ENCODE results near the gene ZC3H11A. TPM values are rescaled to one million over a fixed set of nuclear protein-coding genes. Genes with fewer than 3 reads are reported as not detected.
A peak's percentile ranks its signal among the peaks of the same experiment; 100 is the strongest.
"Not testable (repeated sequence)": the region's sequence is repeated elsewhere in the genome, so short reads cannot be mapped to it uniquely, and the experiment has no call there.

ZC3H11A gene
- 10 to 100 TPM; 65.6 to 66.9 TPM for total RNA-seq

DNA sequence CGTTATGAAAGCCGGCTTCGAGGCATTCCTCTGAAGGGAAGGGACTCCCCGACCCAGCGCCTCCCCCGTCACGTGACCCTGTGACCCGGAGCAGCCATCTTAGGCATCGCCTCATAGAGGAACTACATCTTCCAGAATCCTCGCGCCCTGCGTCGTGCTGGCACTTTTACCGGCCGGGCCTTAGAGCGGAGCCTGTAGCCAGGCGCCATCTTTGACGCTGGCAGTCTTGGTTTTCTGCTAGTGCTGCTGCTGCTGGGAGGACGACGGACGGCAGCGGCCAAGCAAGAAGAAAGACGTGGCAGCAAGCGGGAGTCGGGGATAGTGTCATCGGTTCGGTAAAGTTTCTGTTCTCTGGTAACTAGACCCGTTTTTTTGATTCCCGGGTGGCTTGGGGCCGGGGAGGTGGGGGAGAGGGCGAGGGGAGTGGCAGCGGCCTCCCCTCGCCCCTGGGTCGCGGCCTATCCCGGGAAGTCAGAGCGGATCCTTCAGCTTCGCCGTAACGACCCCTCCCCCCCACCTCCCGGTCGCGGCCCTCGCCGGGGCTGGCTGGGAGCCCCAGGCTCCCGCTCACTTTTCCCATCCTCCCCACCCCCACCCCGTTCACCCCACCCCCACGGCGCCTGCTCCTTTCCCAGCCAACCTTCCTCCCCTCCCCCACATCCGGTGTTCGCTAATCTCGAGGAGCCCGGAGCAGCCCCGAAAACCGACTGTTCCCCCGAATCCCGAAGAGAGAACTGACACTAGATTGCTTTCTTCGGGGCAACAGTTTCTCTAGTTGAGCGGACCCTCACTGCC lies at the start of gene ZC3H11A, which contains the start of gene ZBED6:
Gene ZC3H11A (plus strand): TSS at position 183 of the 795 bp plus-strand sequence. CDS start 21,448 bp downstream, outside the sequence.
Gene ZBED6 (plus strand): TSS at position 183 of the 795 bp plus-strand sequence. CDS start 1,900 bp downstream, outside the sequence.
- Histone ChIP-seq H3K9me3 (no peaks in the 10 kb centered on the region), H3K4me1 (peaks cover 47% of the 10 kb centered on the region), H3K36me3 (replicated peaks in 1 of 2; ENCODE audit: insufficient read depth in 1 of 2, low read depth in 2 of 2) (no peaks in the 10 kb centered on the region), H3K27me3 (no peaks in the 10 kb centered on the region), H3K27ac (peak within 1 kb of the TSS; percentile 93 to 98 (median 96)), H3K4me3 (peak within 1 kb of the TSS; percentile 73 to 77)
- ATAC-seq (peak; percentile 99), DNase-seq (peak; percentile 98 to 99 (median 99))
- intact Hi-C loops (cut with DNase I), result no loop called here
- WGBS, 2 donors, result 1 to 2% methylated on average over 28 to 50 of the region's 59 CpGs
- TF ChIP-seq POLR2A (IDR thresholded peaks at IDR 0.05), result peak; percentile 48 to 89 (median 86)
- TF ChIP-seq CTCF (IDR thresholded peaks at IDR 0.05), result peak in 1 of 7 experiments; percentile 8

DNA sequence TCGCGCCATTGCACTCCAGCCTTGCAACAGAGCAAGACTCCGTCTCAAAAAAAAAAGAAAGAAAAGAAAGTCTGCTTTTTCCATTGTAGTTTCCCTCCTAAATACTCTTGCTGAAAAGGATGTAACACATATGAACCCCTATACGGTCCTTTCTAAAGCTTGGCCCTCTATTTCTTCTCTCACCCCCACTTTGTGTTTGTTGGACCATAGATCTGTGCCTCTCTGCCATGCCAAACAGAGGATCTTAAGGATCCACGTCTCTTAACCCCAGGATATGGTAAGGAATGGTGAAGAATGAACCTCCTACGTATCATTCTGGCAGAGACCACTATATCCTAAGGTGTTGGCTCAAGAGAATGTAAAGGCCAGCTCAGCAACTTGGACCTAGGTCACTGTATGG lies 49.1 kb upstream of the ZC3H11A start:
- Histone ChIP-seq H3K4me3 (no peak overlapping the region), H3K36me3 (replicated peaks in 1 of 2; ENCODE audit: insufficient read depth in 1 of 2, low read depth in 2 of 2) (no peaks in the 10 kb centered on the region), H3K27ac (no peak overlapping the region), H3K9me3 (no peaks in the 10 kb centered on the region), H3K4me1 (no peaks in the 10 kb centered on the region), H3K27me3 (no peaks in the 10 kb centered on the region)
- TF ChIP-seq POLR2A (IDR thresholded peaks at IDR 0.05), result no peak
- no peak for ATAC-seq
- DNase-seq, result no peak
- WGBS, 2 donors, result 91 to 93% methylated on average over 6 of the region's 6 CpGs
- intact Hi-C loops (cut with DNase I), result no loop called here

DNA sequence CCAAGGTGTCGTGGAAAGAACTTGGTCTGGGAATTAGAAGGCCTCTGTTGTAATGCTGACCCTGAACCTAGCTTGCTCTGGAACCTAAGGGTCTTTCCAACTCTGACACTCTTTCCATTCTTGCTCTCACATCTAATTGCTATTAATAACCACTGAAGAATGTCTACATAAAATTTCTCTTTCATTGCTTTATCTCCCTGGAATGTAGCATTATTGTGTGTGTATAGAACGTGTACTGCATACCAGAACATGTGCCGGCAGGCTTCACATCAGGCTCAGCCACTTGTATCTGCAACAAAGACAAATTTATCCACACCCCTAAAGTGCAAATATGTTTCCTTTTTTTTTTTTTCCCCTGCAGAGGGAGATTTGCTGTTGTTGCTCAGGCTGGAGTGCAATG lies 44.4 kb upstream of the ZC3H11A start:
- peak; percentile 66 for ATAC-seq
- Histone ChIP-seq H3K36me3 (replicated peaks in 1 of 2; ENCODE audit: insufficient read depth in 1 of 2, low read depth in 2 of 2) (no peaks in the 10 kb centered on the region), H3K27ac (no peak overlapping the region), H3K9me3 (no peaks in the 10 kb centered on the region), H3K4me3 (no peak overlapping the region), H3K27me3 (no peaks in the 10 kb centered on the region), H3K4me1 (no peaks in the 10 kb centered on the region)
- DNase-seq, result no peak
- 63 to 71% methylated on average over 3 of the region's 3 CpGs for WGBS, 2 donors
- intact Hi-C loops (cut with DNase I), result no loop called here
- TF ChIP-seq CTCF (IDR thresholded peaks at IDR 0.05), result no peak

- intact Hi-C loops (cut with DNase I); ATAC-seq; H3K9me3 ChIP-seq; H3K4me3 ChIP-seq; H3K27me3 ChIP-seq; H3K27ac ChIP-seq; DNase-seq; H3K36me3 ChIP-seq (replicated peaks in 1 of 2; ENCODE audit: insufficient read depth in 1 of 2, low read depth in 2 of 2); H3K4me1 ChIP-seq: not testable (repeated sequence)
- 79 to 92% methylated on average over 4 to 5 of the region's 5 CpGs for WGBS, 2 donors
Observed at GRCh38 chr1:203751618-203752361, 43.6 kb upstream of the ZC3H11A start.

DNA sequence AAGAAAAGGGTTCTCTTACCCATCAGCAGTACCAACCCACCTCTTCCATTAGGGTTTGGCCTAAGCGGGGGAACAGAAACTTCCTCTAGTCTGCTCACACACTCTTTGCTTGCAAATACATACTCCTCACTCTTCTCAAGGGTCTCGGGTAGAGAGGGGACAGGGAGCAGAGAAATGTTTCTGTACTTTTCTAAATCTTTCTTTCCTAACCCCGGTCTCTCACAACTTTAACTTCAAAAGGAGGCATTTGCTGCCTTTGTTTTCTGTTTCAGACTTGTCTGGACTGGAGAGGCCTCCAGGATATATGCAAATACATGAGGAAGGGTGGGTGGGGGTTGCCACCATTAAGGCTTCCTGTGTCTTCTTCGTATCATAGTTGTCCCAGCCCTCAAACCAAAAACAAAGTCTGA lies 41.0 kb upstream of the ZC3H11A start:
- no peaks in the 10 kb centered on the region for H3K27me3 ChIP-seq
- no peak overlapping the region for H3K4me3 ChIP-seq
- no peak for ATAC-seq
- no peaks in the 10 kb centered on the region for H3K4me1 ChIP-seq
- H3K36me3 ChIP-seq (replicated peaks in 1 of 2; ENCODE audit: insufficient read depth in 1 of 2, low read depth in 2 of 2), result no peaks in the 10 kb centered on the region
- H3K27ac ChIP-seq, result no peak overlapping the region
- TF ChIP-seq POLR2A (IDR thresholded peaks at IDR 0.05), result no peak
- no peak for TF ChIP-seq CTCF (IDR thresholded peaks at IDR 0.05)
- intact Hi-C loops (cut with DNase I), result no loop called here
- DNase-seq, result no peak
- H3K9me3 ChIP-seq, result no peaks in the 10 kb centered on the region
- 83 to 84% methylated on average over 4 of the region's 4 CpGs for WGBS, 2 donors
